Measurements from ENCODE around the gene GALNT18.

GALNT18 gene

DNA sequence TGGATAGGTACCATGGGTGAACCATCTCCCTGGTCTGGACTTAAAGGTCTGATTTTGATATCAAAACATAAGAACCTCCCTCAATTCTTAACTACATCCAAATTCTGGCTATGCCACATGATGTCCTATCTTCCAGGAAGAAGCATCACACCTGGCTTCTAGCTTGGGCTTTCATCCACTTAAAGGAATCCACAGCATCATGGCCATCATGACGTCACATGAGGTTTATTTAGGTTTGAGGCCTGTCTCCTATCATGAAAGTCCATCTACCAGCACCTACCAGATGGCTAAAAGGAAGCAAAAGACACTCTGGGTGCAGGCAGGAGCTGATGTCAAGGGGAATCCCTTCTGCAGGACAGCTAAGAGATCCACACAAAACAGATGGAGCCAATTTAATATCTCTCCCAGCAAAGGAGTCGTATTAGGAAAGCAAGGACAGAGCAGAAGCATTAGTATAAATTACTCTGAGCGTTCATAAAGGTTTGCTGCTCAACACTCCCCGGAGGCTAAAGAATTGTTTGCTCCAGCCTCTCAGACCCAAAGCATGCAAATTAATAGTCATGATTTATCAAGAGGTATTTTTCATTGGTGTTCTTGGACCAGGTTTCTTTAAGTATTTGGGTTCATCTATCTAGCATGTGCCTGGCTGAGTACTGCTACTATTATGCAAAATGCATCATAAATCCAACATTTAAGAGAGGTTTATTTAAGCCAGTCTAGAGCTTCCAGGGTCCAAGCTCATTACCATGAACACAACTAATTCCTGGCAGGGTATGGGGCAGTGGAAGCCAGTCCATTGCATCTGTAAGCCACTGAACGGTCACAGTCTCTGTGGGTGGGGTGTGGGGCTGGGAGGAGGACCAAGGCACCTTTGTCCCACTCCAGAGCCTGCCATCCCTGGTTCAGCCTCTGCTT lies 47.2 kb downstream of the GALNT18 start:
- Histone ChIP-seq H2AFZ (ENCODE audit: low read depth) (no peak overlapping the region), H3K4me1 (ENCODE audit: low read depth, poor library complexity, severe bottlenecking) (peaks cover 29% of the 10 kb centered on the region), H3K4me3 (IDR thresholded peaks at IDR 0.05; ENCODE audit: insufficient read depth, low read depth, low read length) (no peak overlapping the region), H3K27me3 (ENCODE audit: insufficient read depth, low read depth) (no peaks in the 10 kb centered on the region), H3K79me2 (ENCODE audit: insufficient read depth, low read depth) (peaks cover 8% of the 10 kb centered on the region; the same call in 1 of the 2 replicates), H3K36me3 (ENCODE audit: insufficient read depth) (no peaks in the 10 kb centered on the region), H3K9ac (no peak overlapping the region), H3K4me2 (no peak overlapping the region), H3K27ac (no peak overlapping the region), H4K20me1 (ENCODE audit: insufficient read depth) (no peaks in the 10 kb centered on the region)
- TF ChIP-seq, protein P1, sequence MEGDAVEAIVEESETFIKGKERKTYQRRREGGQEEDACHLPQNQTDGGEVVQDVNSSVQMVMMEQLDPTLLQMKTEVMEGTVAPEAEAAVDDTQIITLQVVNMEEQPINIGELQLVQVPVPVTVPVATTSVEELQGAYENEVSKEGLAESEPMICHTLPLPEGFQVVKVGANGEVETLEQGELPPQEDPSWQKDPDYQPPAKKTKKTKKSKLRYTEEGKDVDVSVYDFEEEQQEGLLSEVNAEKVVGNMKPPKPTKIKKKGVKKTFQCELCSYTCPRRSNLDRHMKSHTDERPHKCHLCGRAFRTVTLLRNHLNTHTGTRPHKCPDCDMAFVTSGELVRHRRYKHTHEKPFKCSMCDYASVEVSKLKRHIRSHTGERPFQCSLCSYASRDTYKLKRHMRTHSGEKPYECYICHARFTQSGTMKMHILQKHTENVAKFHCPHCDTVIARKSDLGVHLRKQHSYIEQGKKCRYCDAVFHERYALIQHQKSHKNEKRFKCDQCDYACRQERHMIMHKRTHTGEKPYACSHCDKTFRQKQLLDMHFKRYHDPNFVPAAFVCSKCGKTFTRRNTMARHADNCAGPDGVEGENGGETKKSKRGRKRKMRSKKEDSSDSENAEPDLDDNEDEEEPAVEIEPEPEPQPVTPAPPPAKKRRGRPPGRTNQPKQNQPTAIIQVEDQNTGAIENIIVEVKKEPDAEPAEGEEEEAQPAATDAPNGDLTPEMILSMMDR (conservative IDR thresholded peaks at IDR 0.05; ENCODE audit: low read depth, low read length) = no peak

DNA sequence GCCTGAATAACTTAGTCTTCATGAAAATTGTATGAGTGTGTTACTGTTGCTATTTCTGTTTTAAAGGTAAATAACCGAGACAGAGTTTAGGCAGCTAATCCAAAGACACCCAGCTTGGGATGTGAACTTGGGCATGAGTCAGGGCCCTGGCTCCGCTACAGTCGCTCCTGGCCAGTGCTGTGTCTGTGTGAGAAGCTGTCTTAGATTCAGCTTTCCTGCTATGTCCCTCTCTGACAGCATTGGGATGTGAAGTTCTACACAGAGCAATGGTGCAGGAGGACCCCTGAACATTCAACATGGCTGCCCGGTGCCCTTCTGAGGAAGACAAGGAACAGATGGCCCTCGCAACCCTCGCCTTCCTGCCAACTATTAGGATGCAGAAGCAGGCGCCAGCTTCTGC lies 49.4 kb downstream of the GALNT18 start:
- H3K27me3 ChIP-seq (ENCODE audit: insufficient read depth, low read depth) = no peaks in the 10 kb centered on the region
- H3K36me3 ChIP-seq (ENCODE audit: insufficient read depth) = no peaks in the 10 kb centered on the region
- H3K27ac ChIP-seq = no peak overlapping the region
- TF ChIP-seq, protein P1 (conservative IDR thresholded peaks at IDR 0.05; ENCODE audit: low read depth, low read length) = no peak
- H3K4me2 ChIP-seq = peak overlapping the region; percentile 29; the same call in 1 of the 2 replicates
- H3K79me2 ChIP-seq (ENCODE audit: insufficient read depth, low read depth) = peaks cover 8% of the 10 kb centered on the region; the same call in 1 of the 2 replicates
- no peak overlapping the region for H3K9ac ChIP-seq
- H4K20me1 ChIP-seq (ENCODE audit: insufficient read depth) = no peaks in the 10 kb centered on the region
- peaks cover 51% of the 10 kb centered on the region for H3K4me1 ChIP-seq (ENCODE audit: low read depth, poor library complexity, severe bottlenecking)
- no peak overlapping the region for H2AFZ ChIP-seq (ENCODE audit: low read depth)
- no peak overlapping the region for H3K4me3 ChIP-seq (IDR thresholded peaks at IDR 0.05; ENCODE audit: insufficient read depth, low read depth, low read length)

DNA sequence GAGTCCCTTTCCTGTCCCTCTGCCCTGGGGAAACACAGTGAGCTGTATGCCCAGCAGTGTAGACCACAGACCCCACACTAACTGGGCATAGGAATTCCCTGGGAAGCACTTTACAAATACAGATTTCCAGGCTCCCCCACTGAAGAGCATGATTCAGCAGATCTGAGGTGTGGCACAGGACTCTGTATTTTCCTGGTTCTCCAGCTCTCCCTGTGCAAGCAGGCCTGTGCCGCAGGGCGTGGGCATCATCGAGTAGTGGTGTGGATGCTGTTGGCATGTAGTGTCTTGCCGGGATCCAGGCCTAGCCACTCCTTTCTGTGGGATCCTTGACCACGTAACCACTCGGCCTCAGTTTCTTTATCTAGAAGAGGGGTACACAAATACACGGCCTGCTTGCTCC lies 49.9 kb downstream of the GALNT18 start:
- H3K27ac ChIP-seq = peak overlapping the region; percentile 58; the same call in 1 of the 2 replicates
- TF ChIP-seq, protein P1 (conservative IDR thresholded peaks at IDR 0.05; ENCODE audit: low read depth, low read length) = no peak
- H3K79me2 ChIP-seq (ENCODE audit: insufficient read depth, low read depth) = peaks cover 8% of the 10 kb centered on the region; the same call in 1 of the 2 replicates
- no peaks in the 10 kb centered on the region for H4K20me1 ChIP-seq (ENCODE audit: insufficient read depth)
- H3K4me1 ChIP-seq (ENCODE audit: low read depth, poor library complexity, severe bottlenecking) = peaks cover 53% of the 10 kb centered on the region
- no peaks in the 10 kb centered on the region for H3K36me3 ChIP-seq (ENCODE audit: insufficient read depth)
- peak overlapping the region; percentile 29; the same call in 1 of the 2 replicates for H3K4me2 ChIP-seq
- H3K4me3 ChIP-seq (IDR thresholded peaks at IDR 0.05; ENCODE audit: insufficient read depth, low read depth, low read length) = no peak overlapping the region
- H2AFZ ChIP-seq (ENCODE audit: low read depth) = no peak overlapping the region
- no peaks in the 10 kb centered on the region for H3K27me3 ChIP-seq (ENCODE audit: insufficient read depth, low read depth)
- H3K9ac ChIP-seq = no peak overlapping the region

DNA sequence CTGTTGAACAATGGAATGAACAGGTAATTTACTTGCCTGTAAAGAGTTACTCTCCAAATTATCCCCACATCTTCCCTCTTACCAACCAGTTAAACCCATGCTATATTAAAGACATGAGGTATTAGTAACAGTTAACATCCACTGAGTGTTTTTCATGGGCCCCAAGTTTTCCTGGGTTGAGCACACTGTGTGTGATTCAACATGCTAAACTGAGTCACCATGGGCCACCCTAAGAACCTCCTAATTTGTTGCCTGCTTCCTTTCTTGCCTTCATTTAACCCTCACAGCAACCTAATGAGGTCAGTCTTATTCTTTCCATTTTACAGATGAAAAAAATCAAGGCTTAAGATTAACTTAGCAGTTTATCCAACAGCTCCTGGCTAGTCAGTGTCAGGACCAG lies 51.0 kb downstream of the GALNT18 start:
- TF ChIP-seq, protein P1 (conservative IDR thresholded peaks at IDR 0.05; ENCODE audit: low read depth, low read length) = no peak
- Histone ChIP-seq H3K9ac (no peak overlapping the region), H3K4me3 (IDR thresholded peaks at IDR 0.05; ENCODE audit: insufficient read depth, low read depth, low read length) (no peak overlapping the region), H3K79me2 (ENCODE audit: insufficient read depth, low read depth) (peaks cover 11% of the 10 kb centered on the region; the same call in 1 of the 2 replicates), H3K36me3 (ENCODE audit: insufficient read depth) (no peaks in the 10 kb centered on the region), H4K20me1 (ENCODE audit: insufficient read depth) (no peaks in the 10 kb centered on the region), H3K4me1 (ENCODE audit: low read depth, poor library complexity, severe bottlenecking) (peaks cover 53% of the 10 kb centered on the region), H3K27ac (peak overlapping the region; percentile 58; the same call in 1 of the 2 replicates), H3K4me2 (peak overlapping the region; percentile 29; the same call in 1 of the 2 replicates), H2AFZ (ENCODE audit: low read depth) (no peak overlapping the region), H3K27me3 (ENCODE audit: insufficient read depth, low read depth) (no peaks in the 10 kb centered on the region)

Data from KMS-11 (cell line).